ENCODE measurements around the gene CPNE8. TPM values are rescaled to one million over a fixed set of nuclear protein-coding genes. Genes with fewer than 3 reads are reported as not detected.

CPNE8 gene
- total RNA-seq, 2 donors from 2014 or later = 11.7 to 33.3 TPM

DNA sequence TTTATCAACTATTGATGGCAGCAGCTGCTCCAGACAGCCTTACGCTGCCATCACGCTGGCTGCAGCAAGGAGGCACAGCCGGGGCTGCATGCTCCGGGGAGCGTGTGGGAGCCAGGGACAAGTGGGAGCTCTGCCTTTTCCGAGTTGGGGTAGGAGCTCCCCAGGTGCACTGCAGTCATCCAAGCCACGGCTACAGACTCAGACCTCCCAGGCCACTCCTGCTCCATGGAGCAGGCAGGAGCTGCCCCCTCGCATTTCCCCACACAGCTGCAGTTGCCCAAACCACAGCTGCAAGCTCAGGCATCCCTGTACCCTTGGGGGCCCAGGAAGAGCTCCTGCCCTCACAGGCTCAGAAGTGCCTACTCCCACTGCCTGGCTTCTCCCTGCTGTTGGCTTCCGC, 184.7 kb downstream of the CPNE8 start:
- H3K4me1 ChIP-seq = no peaks in the 10 kb centered on the region
- no peak overlapping the region for H3K4me3 ChIP-seq
- DNase-seq = no peak
- intact Hi-C loops (cut with DNase I) = no loop called here
- TF ChIP-seq, protein P1, sequence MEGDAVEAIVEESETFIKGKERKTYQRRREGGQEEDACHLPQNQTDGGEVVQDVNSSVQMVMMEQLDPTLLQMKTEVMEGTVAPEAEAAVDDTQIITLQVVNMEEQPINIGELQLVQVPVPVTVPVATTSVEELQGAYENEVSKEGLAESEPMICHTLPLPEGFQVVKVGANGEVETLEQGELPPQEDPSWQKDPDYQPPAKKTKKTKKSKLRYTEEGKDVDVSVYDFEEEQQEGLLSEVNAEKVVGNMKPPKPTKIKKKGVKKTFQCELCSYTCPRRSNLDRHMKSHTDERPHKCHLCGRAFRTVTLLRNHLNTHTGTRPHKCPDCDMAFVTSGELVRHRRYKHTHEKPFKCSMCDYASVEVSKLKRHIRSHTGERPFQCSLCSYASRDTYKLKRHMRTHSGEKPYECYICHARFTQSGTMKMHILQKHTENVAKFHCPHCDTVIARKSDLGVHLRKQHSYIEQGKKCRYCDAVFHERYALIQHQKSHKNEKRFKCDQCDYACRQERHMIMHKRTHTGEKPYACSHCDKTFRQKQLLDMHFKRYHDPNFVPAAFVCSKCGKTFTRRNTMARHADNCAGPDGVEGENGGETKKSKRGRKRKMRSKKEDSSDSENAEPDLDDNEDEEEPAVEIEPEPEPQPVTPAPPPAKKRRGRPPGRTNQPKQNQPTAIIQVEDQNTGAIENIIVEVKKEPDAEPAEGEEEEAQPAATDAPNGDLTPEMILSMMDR (IDR thresholded peaks at IDR 0.05) = no peak
- H3K27ac ChIP-seq = no peak overlapping the region
- no peaks in the 10 kb centered on the region for H3K36me3 ChIP-seq
- H3K9me3 ChIP-seq = no peaks in the 10 kb centered on the region
- no peak overlapping the region for H3K9ac ChIP-seq (ENCODE audit: low read depth in 2 of 2, low read length in 2 of 2)
- no peaks in the 10 kb centered on the region for H3K27me3 ChIP-seq

DNA sequence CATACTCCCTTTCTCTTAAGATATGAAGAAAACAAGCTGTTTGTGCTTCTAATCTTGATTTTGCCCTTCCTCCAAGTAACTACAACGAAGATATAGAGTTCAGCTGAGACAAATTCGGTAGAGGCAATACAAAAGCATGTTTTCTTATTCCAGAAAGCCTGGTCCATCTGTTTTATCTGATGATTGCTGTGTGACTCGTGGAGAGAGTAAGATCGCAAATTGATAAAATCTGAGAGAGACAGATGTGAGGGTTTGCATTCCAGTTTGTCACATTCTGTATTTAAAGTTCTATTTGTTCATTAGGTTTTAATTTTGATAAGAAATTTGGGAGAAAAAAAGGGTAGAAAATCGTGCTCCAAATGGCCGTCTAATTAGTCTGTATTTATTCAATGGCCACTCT, 192.1 kb downstream of the CPNE8 start:
- intact Hi-C loops (cut with DNase I) = no loop called here
- no peak overlapping the region for H3K9ac ChIP-seq (ENCODE audit: low read depth in 2 of 2, low read length in 2 of 2)
- H3K27ac ChIP-seq = no peak overlapping the region
- no peaks in the 10 kb centered on the region for H3K9me3 ChIP-seq
- no peak overlapping the region for H3K4me3 ChIP-seq
- TF ChIP-seq, protein P1 (IDR thresholded peaks at IDR 0.05) = no peak
- no peak for DNase-seq
- no peaks in the 10 kb centered on the region for H3K36me3 ChIP-seq
- H3K27me3 ChIP-seq = no peaks in the 10 kb centered on the region
- H3K4me1 ChIP-seq = no peaks in the 10 kb centered on the region

DNA sequence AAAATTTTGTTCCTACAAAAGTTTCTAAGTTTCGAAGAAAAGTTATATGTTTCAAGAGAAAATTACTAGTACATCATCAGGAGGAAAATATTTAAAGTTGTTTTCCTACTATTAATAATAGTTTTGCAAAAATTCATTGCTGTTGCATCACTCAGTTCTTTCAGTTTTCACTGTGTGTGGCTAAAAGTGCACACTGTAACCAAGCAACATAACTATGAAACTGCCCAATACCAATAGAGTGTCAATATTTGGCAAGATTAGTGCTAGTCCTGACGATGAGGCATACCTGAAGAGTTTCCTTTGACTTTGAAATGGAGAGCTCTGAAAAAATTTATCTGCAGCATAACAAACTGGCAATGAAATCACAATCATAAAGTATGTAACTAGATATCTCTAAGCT, 194.3 kb downstream of the CPNE8 start:
- Histone ChIP-seq H3K9me3 (no peaks in the 10 kb centered on the region), H3K36me3 (no peaks in the 10 kb centered on the region), H3K27me3 (no peaks in the 10 kb centered on the region), H3K4me1 (no peaks in the 10 kb centered on the region), H3K9ac (ENCODE audit: low read depth in 2 of 2, low read length in 2 of 2) (no peak overlapping the region), H3K4me3 (no peak overlapping the region), H3K27ac (no peak overlapping the region)
- intact Hi-C loops (cut with DNase I) = no loop called here
- DNase-seq = no peak
- TF ChIP-seq, protein P1 (IDR thresholded peaks at IDR 0.05) = no peak

DNA sequence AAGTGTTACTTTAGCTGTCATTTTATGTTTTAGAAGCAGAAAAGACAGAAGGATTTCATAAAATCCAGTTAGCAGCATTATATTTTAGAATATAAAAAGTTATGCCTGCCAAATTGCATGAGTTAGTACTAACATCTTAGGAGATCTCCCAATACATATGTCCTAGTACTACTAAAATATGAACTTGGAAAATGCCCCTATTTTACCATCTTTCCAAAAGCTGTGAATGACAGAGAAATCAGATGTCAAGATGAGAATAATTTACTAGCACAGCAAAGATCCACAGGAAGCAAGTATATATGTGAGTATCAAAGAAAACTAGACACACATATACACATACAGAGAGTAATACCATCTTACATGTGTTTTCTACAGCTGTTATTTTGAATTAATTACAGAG, 196.9 kb downstream of the CPNE8 start:
- Histone ChIP-seq H3K27me3 (no peaks in the 10 kb centered on the region), H3K4me1 (no peaks in the 10 kb centered on the region), H3K27ac (no peak overlapping the region), H3K9ac (ENCODE audit: low read depth in 2 of 2, low read length in 2 of 2) (no peak overlapping the region), H3K36me3 (no peaks in the 10 kb centered on the region), H3K4me3 (no peak overlapping the region), H3K9me3 (no peaks in the 10 kb centered on the region)
- TF ChIP-seq, protein P1 (IDR thresholded peaks at IDR 0.05) = no peak
- no peak for DNase-seq
- intact Hi-C loops (cut with DNase I) = no loop called here

DNA sequence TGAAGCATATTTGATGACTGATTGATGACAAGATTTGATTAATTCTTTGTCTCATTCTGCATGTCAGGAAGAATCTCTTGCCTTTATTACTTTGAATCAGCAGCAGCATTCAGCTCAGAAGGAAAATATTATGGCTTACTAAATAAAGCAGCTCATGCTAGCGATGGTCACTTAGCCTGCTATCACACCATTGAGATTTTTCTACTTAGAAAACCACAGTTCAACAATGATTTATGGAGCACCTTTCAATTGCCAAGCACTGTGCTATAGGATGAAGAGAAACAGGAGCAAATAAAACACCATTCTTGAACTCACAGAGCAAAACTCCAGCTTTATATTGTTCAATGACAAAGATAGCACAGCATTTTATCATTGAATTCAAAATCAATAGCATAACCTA, 197.7 kb downstream of the CPNE8 start:
- H3K36me3 ChIP-seq = no peaks in the 10 kb centered on the region
- H3K4me1 ChIP-seq = no peaks in the 10 kb centered on the region
- no peak overlapping the region for H3K4me3 ChIP-seq
- no peak overlapping the region for H3K27ac ChIP-seq
- H3K27me3 ChIP-seq = no peaks in the 10 kb centered on the region
- H3K9ac ChIP-seq (ENCODE audit: low read depth in 2 of 2, low read length in 2 of 2) = no peak overlapping the region
- no peak for DNase-seq
- H3K9me3 ChIP-seq = no peaks in the 10 kb centered on the region
- TF ChIP-seq, protein P1 (IDR thresholded peaks at IDR 0.05) = no peak
- intact Hi-C loops (cut with DNase I) = no loop called here

DNA sequence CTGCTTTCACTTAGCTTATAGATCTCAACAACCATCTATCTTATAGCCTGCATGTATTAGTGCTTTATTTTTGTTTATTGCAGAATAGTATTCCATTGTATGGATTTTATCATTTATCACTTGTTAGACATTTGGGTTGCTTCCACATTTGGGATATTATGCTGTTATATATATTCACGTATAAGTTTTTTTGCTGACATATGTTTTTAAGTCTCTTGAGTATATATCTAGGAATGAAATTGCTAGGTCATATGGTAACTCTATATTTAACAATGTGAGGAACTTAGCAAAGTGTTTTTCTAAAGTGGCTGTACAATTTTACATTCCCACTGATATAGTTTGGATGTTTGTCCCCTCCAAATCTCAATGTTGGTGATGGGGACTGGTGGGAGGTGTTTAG, 208.1 kb downstream of the CPNE8 start:
- DNase-seq = no peak
- intact Hi-C loops (cut with DNase I) = no loop called here
- TF ChIP-seq, protein P1 (IDR thresholded peaks at IDR 0.05) = no peak
- H3K9ac ChIP-seq (ENCODE audit: low read depth in 2 of 2, low read length in 2 of 2) = no peak overlapping the region
- no peak overlapping the region for H3K27ac ChIP-seq
- H3K9me3 ChIP-seq = no peaks in the 10 kb centered on the region
- no peaks in the 10 kb centered on the region for H3K4me1 ChIP-seq
- no peaks in the 10 kb centered on the region for H3K27me3 ChIP-seq
- H3K36me3 ChIP-seq = no peaks in the 10 kb centered on the region
- no peak overlapping the region for H3K4me3 ChIP-seq
